Tibial nerve (tissue), 4 donors: ENCODE measurements around the gene FMN2. TPM values are rescaled to one million over a fixed set of nuclear protein-coding genes. Genes with fewer than 3 reads are reported as not detected.
"Not testable (repeated sequence)": the region's sequence is repeated elsewhere in the genome, so short reads cannot be mapped to it uniquely, and the experiment has no call there.

ENCODE experiments used
- DNase-seq, 2 donors: peaks; one replicate each; pipeline ENCODE4 v3.0.0-alpha.2; 2019; ENCODE audit warnings: low spot score in 2 of 2
- H3K27ac ChIP-seq, 4 donors: fragments of 200-600 bp; sonication (generic) in 3 of 4; one replicate each; pipeline ENCODE4 v1.5.1; 2017 to 2019; ENCODE audit warnings: mild to moderate bottlenecking in 1 of 4
- H3K27me3 ChIP-seq, 2 donors: fragments of 200-600 bp; sonication (generic) in 1 of 2; one replicate each; pipeline versions ENCODE4 v1.5.1 to v1.6.0; 2017 to 2019
- H3K36me3 ChIP-seq, 3 donors: fragments of 200-600 bp; sonication (generic); one replicate each; pipeline ENCODE4 v1.5.1; 2018 to 2019
- H3K4me1 ChIP-seq, 4 donors: fragments of 200-600 bp; sonication (generic) in 3 of 4; one replicate each; pipeline ENCODE4 v1.5.1; 2017 to 2019
- H3K4me3 ChIP-seq, 4 donors: fragments of 200-600 bp; sonication (generic) in 3 of 4; one replicate each; pipeline ENCODE4 v1.5.1; 2017 to 2019; ENCODE audit warnings: mild to moderate bottlenecking in 1 of 4, moderate library complexity in 1 of 4
- H3K9me3 ChIP-seq, 4 donors: fragments of 200-600 bp; sonication (generic) in 3 of 4; one replicate each; pipeline ENCODE4 v1.5.1; 2017 to 2019
- EP300 ChIP-seq, 2 donors: sonication (generic); formaldehyde crosslinking; IDR thresholded peaks; one replicate each; pipeline ENCODE4 v1.6.1; 2017; ENCODE audit warnings: antibody characterized with exemption in 2 of 2, mild to moderate bottlenecking in 1 of 2
- POLR2A ChIP-seq, 2 donors: fragments of 450-650 bp; IDR thresholded peaks; one replicate each; pipeline ENCODE4 v1.6.1; 2017; ENCODE audit warnings: antibody characterized with exemption in 2 of 2, mild to moderate bottlenecking in 2 of 2, moderate library complexity in 2 of 2
- WGBS, 2 donors: methylation state at CpG; one replicate each; pipeline ENCODE4 v1.1.5; 2018; 5-methylcytosine and 5-hydroxymethylcytosine counted together
- total RNA-seq, 4 donors: library from RNA; depleted of rRNA; stranded (reverse); fragments of >200 nt; gene quantifications; one replicate each; pipeline ENCODE4 v1.1.0, GENCODE V29; 2016
- TF ChIP-seq, protein P1 (sequence below), 5 experiments: fragments of 200-600 bp in 3 of 5; fragments of 450-650 bp in 2 of 5; sonication (generic) in 3 of 5; IDR thresholded peaks; one replicate each; pipeline ENCODE4 v1.5.1; 2016 to 2019; ENCODE audit warnings: antibody characterized with exemption in 5 of 5, mild to moderate bottlenecking in 3 of 5, moderate library complexity in 2 of 5

Gene FMN2
- total RNA-seq, 4 donors from 2014 or later = 16.7 to 24.9 (median 24.4) TPM

DNA sequence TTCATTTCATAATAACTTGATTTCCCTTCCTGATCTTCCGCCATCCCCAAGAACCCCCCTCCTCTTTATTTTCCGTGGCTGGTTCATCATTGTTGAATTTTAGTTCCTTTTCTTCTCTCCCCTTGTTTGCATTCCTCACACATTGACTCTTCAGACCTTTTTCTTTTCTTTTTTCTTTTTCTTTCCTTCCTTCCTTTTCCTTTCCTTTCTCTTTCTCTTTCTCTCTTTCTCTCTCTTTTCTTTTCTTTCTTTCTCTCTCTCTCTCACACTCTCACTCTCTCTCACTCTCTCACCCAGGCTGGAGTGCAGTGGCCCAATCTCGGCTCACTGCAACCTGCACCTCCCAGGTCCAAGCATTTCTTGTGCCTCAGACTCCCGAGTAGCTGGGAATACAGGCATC lies 231.3 kb downstream of the FMN2 start:
- DNase-seq = no peak
- no peak overlapping the region for H3K4me3 ChIP-seq
- no peaks in the 10 kb centered on the region for H3K9me3 ChIP-seq
- no peaks in the 10 kb centered on the region for H3K27me3 ChIP-seq
- no peaks in the 10 kb centered on the region for H3K36me3 ChIP-seq
- H3K4me1 ChIP-seq = no peaks in the 10 kb centered on the region
- 84 to 87% methylated on average over 4 of the region's 4 CpGs for WGBS, 2 donors
- H3K27ac ChIP-seq = no peak overlapping the region
- no peak for TF ChIP-seq EP300 (IDR thresholded peaks at IDR 0.05)
- TF ChIP-seq, protein P1, sequence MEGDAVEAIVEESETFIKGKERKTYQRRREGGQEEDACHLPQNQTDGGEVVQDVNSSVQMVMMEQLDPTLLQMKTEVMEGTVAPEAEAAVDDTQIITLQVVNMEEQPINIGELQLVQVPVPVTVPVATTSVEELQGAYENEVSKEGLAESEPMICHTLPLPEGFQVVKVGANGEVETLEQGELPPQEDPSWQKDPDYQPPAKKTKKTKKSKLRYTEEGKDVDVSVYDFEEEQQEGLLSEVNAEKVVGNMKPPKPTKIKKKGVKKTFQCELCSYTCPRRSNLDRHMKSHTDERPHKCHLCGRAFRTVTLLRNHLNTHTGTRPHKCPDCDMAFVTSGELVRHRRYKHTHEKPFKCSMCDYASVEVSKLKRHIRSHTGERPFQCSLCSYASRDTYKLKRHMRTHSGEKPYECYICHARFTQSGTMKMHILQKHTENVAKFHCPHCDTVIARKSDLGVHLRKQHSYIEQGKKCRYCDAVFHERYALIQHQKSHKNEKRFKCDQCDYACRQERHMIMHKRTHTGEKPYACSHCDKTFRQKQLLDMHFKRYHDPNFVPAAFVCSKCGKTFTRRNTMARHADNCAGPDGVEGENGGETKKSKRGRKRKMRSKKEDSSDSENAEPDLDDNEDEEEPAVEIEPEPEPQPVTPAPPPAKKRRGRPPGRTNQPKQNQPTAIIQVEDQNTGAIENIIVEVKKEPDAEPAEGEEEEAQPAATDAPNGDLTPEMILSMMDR (IDR thresholded peaks at IDR 0.05) = no peak

DNA sequence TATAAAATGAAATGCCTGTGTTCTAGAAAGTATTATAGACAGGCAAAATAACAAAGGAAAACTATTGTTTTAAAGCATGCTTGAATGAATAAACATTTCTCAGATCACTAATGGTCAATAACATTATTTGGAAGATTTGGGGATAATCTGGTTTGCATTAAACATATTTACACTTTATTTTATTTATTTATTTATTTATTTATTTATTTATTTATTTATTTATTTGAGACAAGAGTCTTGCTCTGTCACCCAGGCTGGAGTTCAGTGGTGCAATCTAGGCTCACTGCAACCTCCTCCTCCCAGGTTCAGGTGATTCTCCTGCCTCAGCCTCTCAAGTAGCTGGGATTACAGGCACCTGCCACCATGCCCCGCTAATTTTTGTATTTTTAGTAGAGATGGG lies 236.7 kb downstream of the FMN2 start:
- not testable (repeated sequence) for H3K27me3 ChIP-seq, H3K4me1 ChIP-seq, H3K9me3 ChIP-seq, DNase-seq, H3K36me3 ChIP-seq, H3K27ac ChIP-seq, H3K4me3 ChIP-seq
- 93 to 96% methylated on average over 1 of the region's 1 CpG for WGBS, 2 donors

DNA sequence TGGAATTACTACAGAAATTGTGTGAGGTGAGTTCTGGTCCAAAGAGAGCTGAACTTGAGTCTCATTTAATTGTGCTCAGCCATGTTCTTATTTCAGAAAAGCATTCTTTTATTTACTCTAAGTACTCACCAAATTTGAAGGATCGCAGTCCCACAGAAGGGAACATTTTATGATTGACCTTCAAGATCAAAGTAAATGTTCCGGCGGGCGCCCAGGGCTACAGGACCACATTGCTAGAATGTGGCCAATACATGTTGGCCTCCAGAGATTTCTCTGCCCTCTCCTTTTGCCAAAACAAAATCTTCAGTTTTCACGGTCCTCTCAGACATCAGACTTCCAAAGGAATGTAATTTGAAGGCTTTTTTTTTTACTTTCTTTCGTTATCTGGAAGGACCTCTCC lies 237.8 kb downstream of the FMN2 start:
- no peaks in the 10 kb centered on the region for H3K9me3 ChIP-seq
- no peak for DNase-seq
- H3K36me3 ChIP-seq = no peaks in the 10 kb centered on the region
- TF ChIP-seq POLR2A (IDR thresholded peaks at IDR 0.05) (no peak), EP300 (IDR thresholded peaks at IDR 0.05) (no peak)
- TF ChIP-seq, protein P1 (IDR thresholded peaks at IDR 0.05) = no peak
- 68 to 73% methylated on average over 6 of the region's 6 CpGs for WGBS, 2 donors
- no peak overlapping the region for H3K4me3 ChIP-seq
- H3K27me3 ChIP-seq = no peaks in the 10 kb centered on the region
- H3K4me1 ChIP-seq = no peaks in the 10 kb centered on the region
- no peak overlapping the region for H3K27ac ChIP-seq

DNA sequence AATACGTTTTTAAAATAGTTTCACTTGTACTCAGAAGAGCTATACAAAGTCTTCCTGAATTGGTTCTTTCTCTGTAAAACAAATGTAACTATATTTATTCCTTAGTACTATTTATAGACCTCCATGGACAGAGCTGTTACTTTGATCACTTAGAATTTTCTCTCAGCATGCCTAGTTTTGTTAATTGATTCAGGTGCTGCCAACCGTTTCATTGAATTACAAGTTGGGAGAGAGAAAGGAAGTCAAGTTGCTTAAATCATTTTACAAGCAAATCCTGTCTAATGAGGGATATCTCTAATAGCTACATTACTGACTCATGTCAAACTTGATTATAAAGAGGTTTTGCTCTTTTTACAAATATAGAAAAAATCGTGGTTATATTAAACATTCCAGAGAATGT lies 241.0 kb downstream of the FMN2 start:
- no peak overlapping the region for H3K4me3 ChIP-seq
- H3K27me3 ChIP-seq = no peaks in the 10 kb centered on the region

DNA sequence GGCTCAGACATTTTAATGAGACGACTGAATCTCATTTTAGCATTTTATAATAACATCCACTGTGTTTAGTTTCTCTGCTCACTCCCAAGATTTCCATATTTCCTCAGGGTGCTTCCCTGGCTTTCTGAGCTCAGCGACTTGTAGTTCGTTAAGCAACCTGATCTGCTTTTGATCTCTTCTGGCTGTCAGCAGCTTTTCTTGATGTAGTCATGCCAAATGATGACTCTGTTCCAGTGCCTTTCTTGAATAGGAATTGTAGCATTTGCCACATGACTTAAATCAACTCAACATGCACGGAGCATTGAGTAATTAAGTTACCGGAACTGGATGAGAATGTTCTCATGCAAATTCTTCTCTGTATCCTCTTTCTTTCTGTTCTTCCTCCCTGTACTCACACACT lies 246.1 kb downstream of the FMN2 start:
- H3K9me3 ChIP-seq = no peaks in the 10 kb centered on the region
- peak overlapping the region in 2 of 4 donors; percentile 14 to 56 for H3K27ac ChIP-seq
- no peaks in the 10 kb centered on the region for H3K36me3 ChIP-seq
- H3K4me3 ChIP-seq = no peak overlapping the region
- peak in 1 of 2 donors; percentile 38 for DNase-seq
- peaks cover 0 to 7% (median 0%) of the 10 kb centered on the region in 4 donors for H3K4me1 ChIP-seq
- 41 to 42% methylated on average over 5 of the region's 5 CpGs for WGBS, 2 donors
- H3K27me3 ChIP-seq = no peaks in the 10 kb centered on the region
- TF ChIP-seq POLR2A (IDR thresholded peaks at IDR 0.05) = no peak
- TF ChIP-seq EP300 (IDR thresholded peaks at IDR 0.05) = peak in 1 of 2 donors; percentile 65
- TF ChIP-seq, protein P1 (IDR thresholded peaks at IDR 0.05) = no peak

More for the DNA sequence above, 241.0 kb downstream of the FMN2 start:
- Histone ChIP-seq H3K36me3 (no peaks in the 10 kb centered on the region), H3K4me1 (peaks cover 0 to 4% (median 0%) of the 10 kb centered on the region in 4 donors), H3K27ac (no peak overlapping the region), H3K9me3 (no peaks in the 10 kb centered on the region)
- WGBS, 2 donors = 51 to 55% methylated on average over 3 of the region's 3 CpGs
- no peak for TF ChIP-seq POLR2A (IDR thresholded peaks at IDR 0.05)
- no peak for DNase-seq

DNA sequence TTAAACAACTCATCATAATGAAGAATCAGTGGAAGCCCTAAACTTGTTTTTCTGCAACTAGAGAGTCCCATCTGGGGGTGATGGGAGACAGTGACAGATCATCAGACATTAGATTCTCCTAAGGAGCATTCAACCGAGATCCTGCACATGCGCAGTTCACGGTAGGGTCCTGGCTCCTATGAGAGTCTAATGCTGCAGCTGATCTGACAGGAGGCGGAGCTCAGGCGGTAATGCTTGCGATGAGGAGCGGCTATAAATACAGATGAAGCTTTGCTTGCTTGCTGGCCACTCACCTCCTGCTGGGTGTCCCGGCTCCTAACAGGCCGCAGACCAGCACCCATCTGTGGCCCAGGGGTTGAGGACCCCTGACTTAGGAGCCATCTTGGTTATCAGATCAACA lies 247.2 kb downstream of the FMN2 start:
- Histone ChIP-seq H3K36me3 (no peaks in the 10 kb centered on the region), H3K4me1 (peaks cover 0 to 7% (median 0%) of the 10 kb centered on the region in 4 donors), H3K9me3 (no peaks in the 10 kb centered on the region), H3K4me3 (no peak overlapping the region), H3K27me3 (no peaks in the 10 kb centered on the region), H3K27ac (no peak overlapping the region)
- WGBS, 2 donors = 90 to 93% methylated on average over 9 of the region's 9 CpGs
- no peak for DNase-seq
- TF ChIP-seq, protein P1 (IDR thresholded peaks at IDR 0.05) = no peak
- no peak for TF ChIP-seq POLR2A (IDR thresholded peaks at IDR 0.05)
- no peak for TF ChIP-seq EP300 (IDR thresholded peaks at IDR 0.05)
